Natural killer cell (primary cell): ENCODE results near the gene TMCO6. TPM values are rescaled to one million over a fixed set of nuclear protein-coding genes. Genes with fewer than 3 reads are reported as not detected.
A peak's percentile ranks its signal among the peaks of the same experiment; 100 is the strongest.
"Not testable (repeated sequence)": the region's sequence is repeated elsewhere in the genome, so short reads cannot be mapped to it uniquely, and the experiment has no call there.

ENCODE experiments used
- ATAC-seq, 3 donors: fragments of 150-1000 bp in 2 of 3; fragments of 200-7000 bp in 1 of 3; cut with Tn5 transposase; 1 replicate in 1 of 3; 2 replicates in 2 of 3; pipeline ENCODE4 v1.10.0; 2021; ENCODE audit warnings: mild to moderate bottlenecking in 2 of 3, moderate library complexity in 2 of 3
- DNase-seq, 2 donors: peaks; one replicate each; pipeline versions ENCODE4 v3.0.0 to v3.0.0-alpha.2; 2013 to 2021; ENCODE audit warnings: mixed read lengths in 1 of 2
- H3K27ac ChIP-seq: one replicate; pipeline ENCODE4 v1.5.1; 2013; ENCODE audit warnings: mild to moderate bottlenecking, low read length
- H3K27me3 ChIP-seq: one replicate; pipeline ENCODE4 v1.6.1; 2013; ENCODE audit warnings: low read length; ENCODE audit not compliant: control insufficient read depth, insufficient read depth
- H3K36me3 ChIP-seq: one replicate; pipeline ENCODE4 v1.6.1; 2013; ENCODE audit warnings: low read length; ENCODE audit not compliant: control insufficient read depth, insufficient read depth
- H3K4me1 ChIP-seq: one replicate; pipeline ENCODE4 v1.6.1; 2013; ENCODE audit warnings: low read length; ENCODE audit not compliant: control insufficient read depth, insufficient read depth
- H3K4me3 ChIP-seq: one replicate; pipeline ENCODE4 v1.5.1; 2013; ENCODE audit warnings: low read length
- H3K9me3 ChIP-seq: one replicate; pipeline ENCODE4 v1.6.1; 2013; ENCODE audit warnings: low read length; ENCODE audit not compliant: control insufficient read depth, insufficient read depth
- H3K27ac Mint-ChIP-seq, 2 donors: one replicate each; pipeline ENCODE4 v1.8.0; 2022; ENCODE audit warnings: mild to moderate bottlenecking in 2 of 2, mixed read lengths in 2 of 2, moderate library complexity in 1 of 2
- H3K27me3 Mint-ChIP-seq, 2 donors: one replicate each; pipeline ENCODE4 v1.8.0; 2022; ENCODE audit warnings: low read depth in 2 of 2, mixed read lengths in 2 of 2
- H3K36me3 Mint-ChIP-seq: one replicate; pipeline ENCODE4 v1.8.0; 2022; ENCODE audit warnings: mixed read lengths
- H3K4me1 Mint-ChIP-seq, 2 donors: one replicate each; pipeline ENCODE4 v1.8.0; 2022; ENCODE audit warnings: mixed read lengths in 2 of 2
- H3K4me3 Mint-ChIP-seq: one replicate; pipeline ENCODE4 v1.8.0; 2022; ENCODE audit warnings: mild to moderate bottlenecking, moderate library complexity, mixed read lengths
- H3K9me3 Mint-ChIP-seq, 2 donors: one replicate each; pipeline ENCODE4 v1.8.0; 2022; ENCODE audit warnings: mixed read lengths in 2 of 2
- WGBS: methylation state at CpG from one replicate; pipeline ENCODE4 v1.1.7; 2013; ENCODE audit warnings: missing lambda C conversion rate; ENCODE audit not compliant: insufficient coverage; 5-methylcytosine and 5-hydroxymethylcytosine counted together
- intact Hi-C: fragments of 100-400 bp; cut with micrococcal nuclease; formaldehyde crosslinking; loops from one replicate; pipeline ENCODE4 v1.14.2; 2022
- total RNA-seq, 4 donors: library from RNA; stranded (reverse); fragments of 120-200 nt in 1 of 4; gene quantifications; one replicate each; pipeline versions ENCODE4 v1.2.3 to v1.2.4, GENCODE V29; 2013 to 2022
- TF ChIP-seq, protein P1 (sequence below): fragments of 200-600 bp; IDR thresholded peaks from one replicate; pipeline ENCODE4 v1.8.0; 2022; ENCODE audit warnings: antibody characterized with exemption

The TMCO6 gene
- total RNA-seq, 3 donors from 2014 or later (not counting 1 experiment from before 2014, with no cell fraction given): 17.9 to 19.5 (median 18.8) TPM

DNA sequence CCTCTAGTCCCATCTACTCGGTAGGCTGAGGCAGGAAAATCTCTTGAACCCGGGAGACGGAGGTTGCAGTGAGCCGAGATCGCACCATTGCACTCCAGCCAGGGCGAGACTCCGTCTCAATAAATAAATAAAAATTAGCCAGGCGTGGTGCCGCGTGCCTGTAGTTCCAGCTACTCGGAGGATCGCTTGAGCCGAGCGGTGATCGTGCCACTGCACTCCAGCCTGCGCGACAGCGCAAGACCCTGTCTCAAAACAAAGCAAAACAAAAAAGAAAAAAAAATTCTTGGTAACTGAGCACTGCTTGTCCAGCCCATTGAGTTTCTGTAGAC, 24.7 kb downstream of the TMCO6 start:
- Histone ChIP-seq H3K9me3 (no peaks in the 10 kb centered on the region), H3K27me3 (no peaks in the 10 kb centered on the region), H3K36me3 (peaks cover 57% of the 10 kb centered on the region), H3K4me1 (peaks cover 21% of the 10 kb centered on the region), H3K27ac (peak overlapping the region; percentile 90), H3K4me3 (peak overlapping the region; percentile 99)
- H3K4me3 Mint-ChIP-seq: peak overlapping the region; percentile 99
- H3K36me3 Mint-ChIP-seq: peaks cover 25% of the 10 kb centered on the region
- no peaks in the 10 kb centered on the region for H3K27me3 Mint-ChIP-seq
- DNase-seq: no peak
- H3K27ac Mint-ChIP-seq: peak overlapping the region; percentile 96
- H3K4me1 Mint-ChIP-seq: peaks cover 33 to 38% of the 10 kb centered on the region in 2 donors
- WGBS: 41% methylated on average over 18 of the region's 18 CpGs
- TF ChIP-seq, protein P1, sequence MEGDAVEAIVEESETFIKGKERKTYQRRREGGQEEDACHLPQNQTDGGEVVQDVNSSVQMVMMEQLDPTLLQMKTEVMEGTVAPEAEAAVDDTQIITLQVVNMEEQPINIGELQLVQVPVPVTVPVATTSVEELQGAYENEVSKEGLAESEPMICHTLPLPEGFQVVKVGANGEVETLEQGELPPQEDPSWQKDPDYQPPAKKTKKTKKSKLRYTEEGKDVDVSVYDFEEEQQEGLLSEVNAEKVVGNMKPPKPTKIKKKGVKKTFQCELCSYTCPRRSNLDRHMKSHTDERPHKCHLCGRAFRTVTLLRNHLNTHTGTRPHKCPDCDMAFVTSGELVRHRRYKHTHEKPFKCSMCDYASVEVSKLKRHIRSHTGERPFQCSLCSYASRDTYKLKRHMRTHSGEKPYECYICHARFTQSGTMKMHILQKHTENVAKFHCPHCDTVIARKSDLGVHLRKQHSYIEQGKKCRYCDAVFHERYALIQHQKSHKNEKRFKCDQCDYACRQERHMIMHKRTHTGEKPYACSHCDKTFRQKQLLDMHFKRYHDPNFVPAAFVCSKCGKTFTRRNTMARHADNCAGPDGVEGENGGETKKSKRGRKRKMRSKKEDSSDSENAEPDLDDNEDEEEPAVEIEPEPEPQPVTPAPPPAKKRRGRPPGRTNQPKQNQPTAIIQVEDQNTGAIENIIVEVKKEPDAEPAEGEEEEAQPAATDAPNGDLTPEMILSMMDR: no peak
- intact Hi-C loops: loop anchor here (1.0 to 2.0 kb wide), 5 partner anchors 17 to 263 kb away; partner anchors contain the start of genes ANKHD1, APBB3, HARS1 and HARS2
- no peak for ATAC-seq
- H3K9me3 Mint-ChIP-seq: no peaks in the 10 kb centered on the region

DNA sequence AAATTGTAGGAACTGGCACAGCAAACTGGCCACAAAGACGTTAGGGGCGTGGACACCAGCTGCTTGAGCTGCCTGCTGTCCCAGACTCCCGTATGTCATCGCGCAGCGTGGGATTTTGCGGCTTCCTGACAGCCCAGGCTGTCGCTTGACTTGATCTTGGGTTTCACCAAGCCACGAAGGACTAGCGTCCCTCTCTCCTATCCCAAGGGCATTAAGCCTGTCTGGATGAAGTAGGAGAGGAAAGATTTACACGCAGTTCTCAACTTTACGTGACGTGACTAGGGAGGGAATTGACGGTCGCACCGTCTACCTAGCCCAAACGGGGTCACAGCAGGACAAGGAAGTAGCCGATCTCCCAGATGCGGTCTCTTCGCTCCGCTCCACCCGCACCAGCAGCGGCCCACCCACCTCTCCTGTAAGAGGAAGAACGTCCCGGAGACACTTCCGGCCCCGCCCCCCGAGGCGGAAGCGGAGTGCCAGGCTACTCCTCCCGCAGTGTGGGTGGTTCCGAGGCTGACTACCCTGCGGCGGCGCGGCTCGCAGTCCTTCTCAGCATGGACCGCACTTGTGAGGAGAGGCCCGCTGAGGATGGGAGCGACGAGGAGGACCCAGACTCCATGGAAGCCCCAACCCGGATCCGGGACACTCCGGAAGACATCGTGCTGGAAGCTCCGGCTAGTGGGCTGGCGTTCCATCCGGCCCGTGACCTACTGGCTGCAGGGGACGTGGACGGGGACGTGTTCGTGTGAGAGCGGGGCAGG, 25.3 kb downstream of the TMCO6 start, which contains the start of gene WDR55:
Gene WDR55, plus strand, starts transcription at position 546 of the 761 bp plus-strand sequence. Its CDS starts 9 bp downstream, at position 555.
- under 1% methylated on average over 53 of the region's 54 CpGs for WGBS
- peak within 1 kb of the TSS; percentile 96 for H3K27ac Mint-ChIP-seq
- ATAC-seq (peak; percentile 95 to 97 (median 95)), DNase-seq (peak; percentile 86 to 97)
- Histone ChIP-seq H3K27me3 (no peaks in the 10 kb centered on the region), H3K36me3 (peaks cover 55% of the 10 kb centered on the region), H3K4me1 (peaks cover 21% of the 10 kb centered on the region), H3K27ac (peak within 1 kb of the TSS; percentile 90), H3K9me3 (no peaks in the 10 kb centered on the region), H3K4me3 (peak within 1 kb of the TSS; percentile 99)
- H3K4me1 Mint-ChIP-seq: peaks cover 33 to 38% of the 10 kb centered on the region in 2 donors
- H3K27me3 Mint-ChIP-seq: no peaks in the 10 kb centered on the region
- TF ChIP-seq, protein P1: no peak
- peak within 1 kb of the TSS; percentile 99 for H3K4me3 Mint-ChIP-seq
- intact Hi-C loops: loop anchor here (1.0 to 2.0 kb wide), 5 partner anchors 17 to 263 kb away; partner anchors contain the start of genes ANKHD1, APBB3, HARS1 and HARS2
- H3K9me3 Mint-ChIP-seq: no peaks in the 10 kb centered on the region
- peaks cover 21% of the 10 kb centered on the region for H3K36me3 Mint-ChIP-seq

- H3K4me3 Mint-ChIP-seq, H3K9me3 Mint-ChIP-seq, H3K27ac Mint-ChIP-seq, intact Hi-C loops, DNase-seq, ATAC-seq, H3K4me3 ChIP-seq, H3K27ac ChIP-seq, H3K36me3 Mint-ChIP-seq, H3K27me3 Mint-ChIP-seq, H3K27me3 ChIP-seq, H3K4me1 ChIP-seq, H3K9me3 ChIP-seq: not testable (repeated sequence)
- WGBS: 90% methylated on average over 3 of the region's 4 CpGs
- H3K4me1 Mint-ChIP-seq: peaks cover 21 to 28% of the 10 kb centered on the region in 2 donors
- peaks cover 70% of the 10 kb centered on the region for H3K36me3 ChIP-seq
Measured at GRCh38 chr5:140671035-140671434, 31.8 kb downstream of the TMCO6 start.

GRCh38 chr5:140671472-140672125, 32.3 kb downstream of the TMCO6 start:
- H3K27me3 ChIP-seq: no peaks in the 10 kb centered on the region
- H3K4me1 Mint-ChIP-seq: peaks cover 15 to 22% of the 10 kb centered on the region in 2 donors
- H3K27ac Mint-ChIP-seq: peak overlapping the region in 1 of 2 donors; percentile 16
- intact Hi-C loops: no loop called here
- H3K27ac ChIP-seq: no peak overlapping the region
- no peaks in the 10 kb centered on the region for H3K9me3 Mint-ChIP-seq
- ATAC-seq (no peak), DNase-seq (no peak)
- H3K4me3 Mint-ChIP-seq: no peak overlapping the region
- H3K4me1 ChIP-seq: no peaks in the 10 kb centered on the region
- peaks cover 75% of the 10 kb centered on the region for H3K36me3 ChIP-seq
- TF ChIP-seq, protein P1: no peak
- H3K36me3 Mint-ChIP-seq: peaks cover 7% of the 10 kb centered on the region
- no peaks in the 10 kb centered on the region for H3K9me3 ChIP-seq
- H3K4me3 ChIP-seq: no peak overlapping the region
- WGBS: over 99% methylated on average over 6 of the region's 7 CpGs
- no peaks in the 10 kb centered on the region for H3K27me3 Mint-ChIP-seq
